GM13976 (cell line): ENCODE results near the gene IL1R1.

ENCODE experiments used
- DNase-seq: peaks from one replicate; pipeline ENCODE4 v3.0.0; 2012; ENCODE audit warnings: low spot score
- CTCF ChIP-seq: IDR thresholded peaks from 2 replicates; pipeline ENCODE4 v1.5.1; 2012; ENCODE audit warnings: borderline replicate concordance, mild to moderate bottlenecking; ENCODE audit not compliant: insufficient read depth; ENCODE audit errors: extremely low read depth, missing control alignments, control extremely low read depth
- in situ Hi-C: fragments of 300-500 bp; cut with MboI; formaldehyde crosslinking; loops from one replicate; pipeline ENCODE4 v1.12.0; 2022; ENCODE audit warnings: low sequenced_read_pairs, mixed read lengths, inconsistent platforms; ENCODE audit not compliant: unreplicated experiment

IL1R1 gene, protein sequence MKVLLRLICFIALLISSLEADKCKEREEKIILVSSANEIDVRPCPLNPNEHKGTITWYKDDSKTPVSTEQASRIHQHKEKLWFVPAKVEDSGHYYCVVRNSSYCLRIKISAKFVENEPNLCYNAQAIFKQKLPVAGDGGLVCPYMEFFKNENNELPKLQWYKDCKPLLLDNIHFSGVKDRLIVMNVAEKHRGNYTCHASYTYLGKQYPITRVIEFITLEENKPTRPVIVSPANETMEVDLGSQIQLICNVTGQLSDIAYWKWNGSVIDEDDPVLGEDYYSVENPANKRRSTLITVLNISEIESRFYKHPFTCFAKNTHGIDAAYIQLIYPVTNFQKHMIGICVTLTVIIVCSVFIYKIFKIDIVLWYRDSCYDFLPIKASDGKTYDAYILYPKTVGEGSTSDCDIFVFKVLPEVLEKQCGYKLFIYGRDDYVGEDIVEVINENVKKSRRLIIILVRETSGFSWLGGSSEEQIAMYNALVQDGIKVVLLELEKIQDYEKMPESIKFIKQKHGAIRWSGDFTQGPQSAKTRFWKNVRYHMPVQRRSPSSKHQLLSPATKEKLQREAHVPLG

GRCh38 chr2:102141970-102142828 is at the start of gene IL1R1:
Gene IL1R1, plus strand, starts transcription at chr2:102142746. Its CDS starts 14,979 bp downstream, at chr2:102157725.
- peak; percentile 48 for DNase-seq
- no peak for TF ChIP-seq CTCF
- in situ Hi-C loops = no loop called here

DNA sequence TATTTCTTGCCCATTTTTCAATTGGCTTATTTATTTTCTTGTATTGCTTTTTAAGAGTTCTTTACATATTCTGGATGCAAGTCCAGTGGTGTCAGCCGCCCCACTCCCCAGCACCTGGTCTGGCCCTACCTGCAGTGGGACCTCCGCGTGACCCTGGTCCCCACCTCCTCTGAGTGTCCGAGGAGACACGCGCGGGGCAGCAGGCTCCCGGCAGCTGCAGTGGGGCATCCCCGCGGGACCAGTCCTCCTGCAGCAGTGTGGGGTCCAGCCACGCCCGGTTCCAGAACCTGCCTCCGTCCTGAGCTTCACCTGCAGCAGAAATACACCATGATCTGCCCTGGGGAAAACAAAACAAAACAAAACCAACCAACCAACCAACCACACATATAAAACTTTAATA is 48.9 kb upstream of the IL1R1 start:
- DNase-seq = no peak
- in situ Hi-C loops = no loop called here
- TF ChIP-seq CTCF = no peak

- in situ Hi-C loops = no loop called here
- no peak for TF ChIP-seq CTCF
- no peak for DNase-seq
These were observed 47.6 kb upstream of the IL1R1 start for GRCh38 chr2:102094917-102095316.

DNA sequence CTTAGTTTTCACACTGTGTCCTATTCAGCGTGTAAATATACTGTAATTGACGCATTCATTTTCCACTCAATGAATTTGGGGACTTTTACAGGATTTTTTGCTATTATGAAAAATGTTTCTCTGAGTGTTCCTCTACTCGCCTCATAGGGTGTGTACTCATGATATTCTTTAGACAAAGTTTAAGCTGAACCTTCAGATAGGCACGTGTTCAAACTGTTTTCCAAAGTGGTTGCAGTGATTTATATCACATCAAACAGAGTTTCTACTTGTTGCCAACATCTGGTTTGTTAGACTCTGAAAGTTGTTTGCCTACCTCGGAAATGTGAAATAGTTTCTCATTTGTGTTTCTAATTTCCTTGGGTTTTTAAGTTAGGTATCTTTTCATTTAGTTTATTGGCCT is 46.4 kb upstream of the IL1R1 start:
- DNase-seq = no peak
- in situ Hi-C loops = no loop called here
- TF ChIP-seq CTCF = no peak

DNA sequence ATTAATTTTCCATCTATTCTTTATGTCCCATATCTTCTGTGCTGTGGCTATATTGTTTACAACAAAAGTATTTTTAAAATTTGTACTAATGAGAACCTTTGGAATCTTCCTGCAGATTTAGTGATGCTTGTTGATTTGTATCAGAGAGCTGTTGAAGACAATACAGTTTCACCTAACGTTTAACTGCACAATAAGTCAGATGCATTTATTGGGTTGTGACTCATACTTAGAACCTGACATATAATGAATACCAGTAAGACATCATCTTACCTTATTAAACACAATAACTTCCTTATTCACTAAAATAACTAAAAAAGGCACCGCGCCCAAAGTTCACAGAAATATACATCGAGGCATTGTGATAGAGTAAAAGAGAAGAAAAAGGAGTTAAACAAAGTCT is 43.8 kb upstream of the IL1R1 start:
- in situ Hi-C loops = no loop called here
- no peak for TF ChIP-seq CTCF
- DNase-seq = no peak

DNA sequence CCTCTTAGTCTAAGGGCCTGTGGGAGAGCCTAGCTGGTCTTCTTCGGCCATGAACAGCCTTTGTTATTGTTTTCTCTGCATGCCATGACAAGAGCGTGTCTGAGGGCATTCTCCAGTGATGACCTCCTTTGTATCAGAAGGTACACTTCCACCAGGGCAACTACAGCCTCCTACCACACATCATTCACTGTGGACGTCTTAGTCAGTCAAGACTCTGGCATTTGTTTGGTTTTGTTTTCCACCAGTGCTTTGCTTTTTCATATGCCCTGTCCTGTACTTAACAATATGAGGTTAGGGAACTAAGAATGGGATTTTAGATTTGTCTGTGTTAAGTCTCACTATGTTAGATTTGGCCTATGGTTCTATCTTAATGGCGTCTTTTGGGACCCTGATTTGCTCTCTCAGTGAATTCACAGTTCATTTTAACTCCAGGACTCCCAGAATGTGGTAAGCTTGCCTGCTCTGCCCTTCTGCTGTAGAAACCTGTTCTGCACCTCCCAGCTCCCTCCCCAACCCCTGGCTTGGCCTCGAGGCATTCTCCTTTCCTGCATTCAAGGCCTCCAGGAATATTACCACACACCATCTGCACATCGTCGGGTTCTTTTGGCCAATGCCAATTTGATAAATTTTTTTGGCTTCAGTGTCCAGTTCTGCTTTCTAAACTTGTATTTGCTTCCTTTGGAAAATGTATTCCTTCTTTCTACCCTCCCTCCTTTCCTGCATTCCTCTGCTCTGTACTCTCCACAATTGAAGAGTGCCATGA is 42.8 kb upstream of the IL1R1 start:
- in situ Hi-C loops = no loop called here
- DNase-seq = no peak
- TF ChIP-seq CTCF = no peak
